GM23248 (cell line): ENCODE measurements around the gene CDC73.

Experiments
- EZH2 ChIP-seq: fragments of 200-600 bp; sonication (generic); IDR thresholded peaks from 2 replicates; pipeline ENCODE4 v1.6.1; 2018; ENCODE audit warnings: antibody characterized with exemption, mild to moderate bottlenecking; ENCODE audit not compliant: insufficient read depth, poor library complexity, severe bottlenecking
- EZH2phosphoT487 ChIP-seq: fragments of 200-600 bp; sonication (generic); IDR thresholded peaks from 2 replicates; pipeline ENCODE4 v1.6.1; 2018; ENCODE audit warnings: antibody characterized with exemption, moderate library complexity, mild to moderate bottlenecking, low read depth; ENCODE audit not compliant: insufficient read depth

GRCh38 chr1:193270996-193271395 is 149.2 kb downstream of the CDC73 start:
- TF ChIP-seq EZH2phosphoT487 (0 out of 2 replicates have a peak, but pooled peaks have one; percentile 69), EZH2 (no peak)
